ENCODE data around the gene RAPGEF3. TPM values are rescaled to one million over a fixed set of nuclear protein-coding genes. Genes with fewer than 3 reads are reported as not detected.

Gene RAPGEF3
- total and polyA plus RNA-seq, 2 of the 13 experiments (the other 11 are each of a cell fraction or from before 2014, with no cell fraction given), result 0.07 TPM

- TF ChIP-seq ZXDC (CRISPR knock-in tag; IDR thresholded peaks at IDR 0.05), result no peak
- no peak for TF ChIP-seq ZNF230 (CRISPR knock-in tag; IDR thresholded peaks at IDR 0.05)
Observed at GRCh38 chr12:47735649-47736048, 23.0 kb downstream of the RAPGEF3 start (continued).

- Histone ChIP-seq H3K4me2 (ENCODE audit: low read depth, low read length) (no peak overlapping the region), H3K36me3 (replicated peaks in 1 of 2; ENCODE audit: control insufficient read depth in 1 of 2, insufficient read depth in 2 of 2, low read length in 2 of 2) (no peaks in the 10 kb centered on the region), H3K27ac (ENCODE audit: extremely low read length, insufficient read depth, low read length) (no peak overlapping the region), H3K9ac (ENCODE audit: insufficient read depth, low read depth, low read length) (no peak overlapping the region), H3K9me3 (ENCODE audit: low read length) (no peaks in the 10 kb centered on the region), H3K4me1 (ENCODE audit: insufficient read depth, low read length) (peaks cover 16% of the 10 kb centered on the region), H3K27me3 (ENCODE audit: control insufficient read depth in 1 of 2, insufficient read depth in 2 of 2, low read length in 2 of 2) (peaks cover 10 to 24% of the 10 kb centered on the region in 2 experiments), H3K79me2 (ENCODE audit: insufficient read depth, low read length) (no peaks in the 10 kb centered on the region), H2AFZ (ENCODE audit: low read length) (no peak overlapping the region), H3K4me3 (replicated peaks in 1 of 3; ENCODE audit: insufficient read depth in 1 of 3, low read depth in 2 of 3, low read length in 3 of 3) (no peak overlapping the region), H4K20me1 (ENCODE audit: insufficient read depth, low read length) (no peaks in the 10 kb centered on the region)
- no TSS peak for BruUV-seq (replicated peaks)
- no peak for DNase-seq (ENCODE audit: low spot score)
- no peak for ATAC-seq
- WGBS (ENCODE audit: low lambda C conversion rate), result 41% methylated on average over 11 of the region's 12 CpGs
- in situ Hi-C loops (cut with HindIII; ENCODE audit: extremely low pct_ligation_motif_present, low pct_unique_long_range_greater_than_20kb) (no loop called here), intact Hi-C loops (cut with micrococcal nuclease; ENCODE audit: unreplicated experiment) (no loop called here)
- no peak for FAIRE-seq
- POLR2A ChIA-PET, result no interaction called here
- CTCF ChIA-PET (ENCODE audit: low intra/inter-chr PET ratio, low total read pairs), result no interaction called here
- TF ChIP-seq ZBTB14 (CRISPR knock-in tag; IDR thresholded peaks at IDR 0.05), result no peak
- no peak for TF ChIP-seq IRX3 (CRISPR knock-in tag; IDR thresholded peaks at IDR 0.05; ENCODE audit: borderline replicate concordance, low read depth)
- TF ChIP-seq PHF8 (CRISPR knock-in tag; IDR thresholded peaks at IDR 0.05), result no peak
- TF ChIP-seq KLF11 (CRISPR knock-in tag; IDR thresholded peaks at IDR 0.05), result no peak
- TF ChIP-seq TCF7L2 (IDR thresholded peaks at IDR 0.05; ENCODE audit: low read depth, low read length), result no peak
- no peak for TF ChIP-seq ZBTB40 (IDR thresholded peaks at IDR 0.05)
- no peak for TF ChIP-seq ZBTB40 (CRISPR knock-in tag; IDR thresholded peaks at IDR 0.05)
- TF ChIP-seq ZNF263 (CRISPR knock-in tag; IDR thresholded peaks at IDR 0.05), result no peak
Observed at GRCh38 chr12:47734725-47735480, 23.8 kb downstream of the RAPGEF3 start.
